ENCODE measurements around the gene MBTPS1. TPM values are rescaled to one million over a fixed set of nuclear protein-coding genes. Genes with fewer than 3 reads are reported as not detected.

Gene MBTPS1
- total and polyA plus RNA-seq, 9 of the 15 experiments (the other 6 are each of a cell fraction or from before 2014, with no cell fraction given): 2.8 to 57.6 (median 43.8) TPM

DNA sequence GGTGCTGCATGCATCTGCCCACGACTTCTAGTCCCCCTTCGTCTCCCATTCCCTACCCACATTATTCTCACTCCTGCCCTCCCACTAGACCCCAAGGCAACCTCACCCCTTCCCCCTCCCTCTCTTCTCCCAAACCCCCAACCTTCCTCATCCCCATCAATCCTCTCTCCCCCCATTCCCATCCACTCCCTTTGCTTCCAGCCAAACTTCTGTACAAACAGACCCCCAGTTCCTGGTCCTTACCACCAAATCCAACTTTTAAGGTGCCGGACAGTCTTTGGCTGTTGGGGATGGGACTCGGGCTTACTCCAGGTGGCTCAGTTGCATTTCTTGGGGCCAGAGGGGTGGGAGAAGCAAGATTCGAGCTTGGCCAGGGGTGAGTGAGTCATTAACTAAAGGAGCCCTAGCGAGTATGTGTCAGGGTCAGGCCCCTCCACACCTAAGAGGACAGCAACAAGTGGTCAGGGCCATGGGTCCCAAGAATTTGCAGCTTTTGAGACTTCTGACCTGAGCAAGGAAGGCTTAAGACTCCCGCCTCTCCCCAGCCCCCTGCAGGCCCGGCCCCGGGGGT lies 74.3 kb downstream of the MBTPS1 start, which contains the start of gene SLC38A8:
TSS of gene SLC38A8 (minus strand) at position 488 of the 571 bp plus-strand sequence. CDS start 638 bp downstream, outside the sequence.
- H3K36me3 ChIP-seq (ENCODE audit: control insufficient read depth, insufficient read depth, low read length): no peaks in the 10 kb centered on the region
- H3K27ac ChIP-seq (ENCODE audit: extremely low read depth, low read depth, low read length): no peak within 1 kb of the TSS
- CTCF ChIA-PET (ENCODE audit: low intra/inter-chr PET ratio): no interaction called here
- H3K4me2 ChIP-seq (ENCODE audit: insufficient read depth, low read length): peak within 1 kb of the TSS; percentile 56
- 16% methylated on average over 9 of the region's 9 CpGs for WGBS (ENCODE audit: insufficient coverage, low coverage, missing lambda C conversion rate)
- POLR2A ChIA-PET: interaction anchor here (0.5 to 2.0 kb wide), 11 partner anchors 10 to 218 kb away, joined by 3 to 9 read pairs (median 3); no protein-coding TSS in a partner anchor
- peak within 1 kb of the TSS in 1 of 2 experiments; percentile 72; a peak in 2 of 4 replicates for H3K9ac ChIP-seq (ENCODE audit: insufficient read depth in 1 of 2, low read depth in 2 of 2, low read length in 2 of 2)
- DNase-seq (ENCODE audit: extremely low read depth in 1 of 4, low spot score in 3 of 4) (no peak), ATAC-seq (no peak), FAIRE-seq (no peak)
- BruUV-seq (replicated peaks): no TSS peak
- H3K9me3 ChIP-seq (replicated peaks; ENCODE audit: control insufficient read depth, insufficient read depth, low read depth, low read length): no peaks in the 10 kb centered on the region
- peaks cover 44% of the 10 kb centered on the region; the same call in 1 of the 2 replicates for H4K20me1 ChIP-seq (replicated peaks; ENCODE audit: control insufficient read depth, insufficient read depth, low read length)
- in situ Hi-C loops (cut with MboI): loop anchor here (10.0 kb wide), 1 partner anchor 68 kb away; no protein-coding TSS in a partner anchor
- peaks cover 16 to 32% of the 10 kb centered on the region in 2 experiments for H3K4me1 ChIP-seq (replicated peaks in 1 of 2; ENCODE audit: control insufficient read depth in 2 of 2, insufficient read depth in 2 of 2, low read length in 2 of 2)
- no peak within 1 kb of the TSS for H2AFZ ChIP-seq (ENCODE audit: low read depth, low read length)
- H3K79me2 ChIP-seq (ENCODE audit: control insufficient read depth, insufficient read depth, low read length): no peaks in the 10 kb centered on the region
- H3K9me1 ChIP-seq (ENCODE audit: control insufficient read depth, insufficient read depth, low read length): peaks cover 11% of the 10 kb centered on the region
- no peak within 1 kb of the TSS for H3K4me3 ChIP-seq
- TF ChIP-seq HNRNPK (IDR thresholded peaks at IDR 0.05; ENCODE audit: low read depth, low read length, poor library complexity, severe bottlenecking) (peak; percentile 19), FOXJ2 (tag; IDR thresholded peaks at IDR 0.05) (no peak)
- intact Hi-C loops (cut with micrococcal nuclease): loop anchor here (2.0 kb wide), 1 partner anchor 28 kb away; no protein-coding TSS in a partner anchor
- H3K27me3 ChIP-seq (ENCODE audit: control insufficient read depth in 2 of 2, insufficient read depth in 2 of 2, low read length in 2 of 2): peaks cover 43 to 58% of the 10 kb centered on the region in 2 experiments

DNA sequence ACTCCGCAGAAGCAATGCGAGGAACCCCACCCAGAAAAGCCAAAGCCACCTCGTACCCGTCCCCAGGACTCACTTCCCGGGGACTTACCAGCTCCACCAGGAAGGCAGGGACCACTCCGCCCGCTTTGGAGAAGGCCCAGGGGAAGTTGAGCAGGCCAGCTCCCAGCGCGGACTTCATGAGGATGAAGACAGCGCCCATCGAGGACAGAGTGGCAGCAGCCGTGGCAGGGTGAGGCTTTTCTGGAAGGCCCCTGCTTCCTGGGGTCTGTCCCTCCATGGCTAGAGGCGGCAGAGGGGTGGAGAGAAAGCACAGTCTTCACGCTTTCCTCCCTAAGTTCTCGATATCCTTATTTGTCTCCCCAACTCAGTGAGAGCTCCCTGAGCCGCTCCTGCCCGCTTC lies 74.9 kb downstream of the MBTPS1 start:
- in situ Hi-C loops (cut with MboI): loop anchor here (10.0 kb wide), 1 partner anchor 67 kb away; no protein-coding TSS in a partner anchor
- POLR2A ChIA-PET: interaction anchor here (0.6 to 2.0 kb wide), 8 partner anchors 10 to 64 kb away, joined by 3 to 9 read pairs (median 6); no protein-coding TSS in a partner anchor
- no peaks in the 10 kb centered on the region for H3K36me3 ChIP-seq (ENCODE audit: control insufficient read depth, insufficient read depth, low read length)
- TF ChIP-seq ETV5 (CRISPR knock-in tag; IDR thresholded peaks at IDR 0.05; ENCODE audit: low read depth) (no peak), ZNF232 (CRISPR knock-in tag; IDR thresholded peaks at IDR 0.05) (no peak), L3MBTL2 (IDR thresholded peaks at IDR 0.05) (no peak), SLC30A9 (CRISPR knock-in tag; IDR thresholded peaks at IDR 0.05) (no peak)
- TF ChIP-seq, protein P1, sequence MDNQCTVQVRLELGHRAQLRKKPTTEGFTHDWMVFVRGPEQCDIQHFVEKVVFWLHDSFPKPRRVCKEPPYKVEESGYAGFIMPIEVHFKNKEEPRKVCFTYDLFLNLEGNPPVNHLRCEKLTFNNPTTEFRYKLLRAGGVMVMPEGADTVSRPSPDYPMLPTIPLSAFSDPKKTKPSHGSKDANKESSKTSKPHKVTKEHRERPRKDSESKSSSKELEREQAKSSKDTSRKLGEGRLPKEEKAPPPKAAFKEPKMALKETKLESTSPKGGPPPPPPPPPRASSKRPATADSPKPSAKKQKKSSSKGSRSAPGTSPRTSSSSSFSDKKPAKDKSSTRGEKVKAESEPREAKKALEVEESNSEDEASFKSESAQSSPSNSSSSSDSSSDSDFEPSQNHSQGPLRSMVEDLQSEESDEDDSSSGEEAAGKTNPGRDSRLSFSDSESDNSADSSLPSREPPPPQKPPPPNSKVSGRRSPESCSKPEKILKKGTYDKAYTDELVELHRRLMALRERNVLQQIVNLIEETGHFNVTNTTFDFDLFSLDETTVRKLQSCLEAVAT (IDR thresholded peaks at IDR 0.05): no peak
- TF ChIP-seq, protein P2, sequence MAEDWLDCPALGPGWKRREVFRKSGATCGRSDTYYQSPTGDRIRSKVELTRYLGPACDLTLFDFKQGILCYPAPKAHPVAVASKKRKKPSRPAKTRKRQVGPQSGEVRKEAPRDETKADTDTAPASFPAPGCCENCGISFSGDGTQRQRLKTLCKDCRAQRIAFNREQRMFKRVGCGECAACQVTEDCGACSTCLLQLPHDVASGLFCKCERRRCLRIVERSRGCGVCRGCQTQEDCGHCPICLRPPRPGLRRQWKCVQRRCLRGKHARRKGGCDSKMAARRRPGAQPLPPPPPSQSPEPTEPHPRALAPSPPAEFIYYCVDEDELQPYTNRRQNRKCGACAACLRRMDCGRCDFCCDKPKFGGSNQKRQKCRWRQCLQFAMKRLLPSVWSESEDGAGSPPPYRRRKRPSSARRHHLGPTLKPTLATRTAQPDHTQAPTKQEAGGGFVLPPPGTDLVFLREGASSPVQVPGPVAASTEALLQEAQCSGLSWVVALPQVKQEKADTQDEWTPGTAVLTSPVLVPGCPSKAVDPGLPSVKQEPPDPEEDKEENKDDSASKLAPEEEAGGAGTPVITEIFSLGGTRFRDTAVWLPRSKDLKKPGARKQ (CRISPR knock-in tag; IDR thresholded peaks at IDR 0.05): no peak
- TF ChIP-seq, protein P3, sequence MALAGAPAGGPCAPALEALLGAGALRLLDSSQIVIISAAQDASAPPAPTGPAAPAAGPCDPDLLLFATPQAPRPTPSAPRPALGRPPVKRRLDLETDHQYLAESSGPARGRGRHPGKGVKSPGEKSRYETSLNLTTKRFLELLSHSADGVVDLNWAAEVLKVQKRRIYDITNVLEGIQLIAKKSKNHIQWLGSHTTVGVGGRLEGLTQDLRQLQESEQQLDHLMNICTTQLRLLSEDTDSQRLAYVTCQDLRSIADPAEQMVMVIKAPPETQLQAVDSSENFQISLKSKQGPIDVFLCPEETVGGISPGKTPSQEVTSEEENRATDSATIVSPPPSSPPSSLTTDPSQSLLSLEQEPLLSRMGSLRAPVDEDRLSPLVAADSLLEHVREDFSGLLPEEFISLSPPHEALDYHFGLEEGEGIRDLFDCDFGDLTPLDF (CRISPR knock-in tag; IDR thresholded peaks at IDR 0.05): no peak

More for the DNA sequence above, 74.9 kb downstream of the MBTPS1 start:
- H3K4me3 ChIP-seq: no peak overlapping the region
- no peak overlapping the region for H3K27ac ChIP-seq (ENCODE audit: extremely low read depth, low read depth, low read length)
- H3K9me1 ChIP-seq (ENCODE audit: control insufficient read depth, insufficient read depth, low read length): peaks cover 11% of the 10 kb centered on the region
- H3K27me3 ChIP-seq (ENCODE audit: control insufficient read depth in 2 of 2, insufficient read depth in 2 of 2, low read length in 2 of 2): peaks cover 47 to 63% of the 10 kb centered on the region in 2 experiments
- CTCF ChIA-PET (ENCODE audit: low intra/inter-chr PET ratio): interaction anchor here (0.6 kb wide), 1 partner anchor 80 kb away, joined by 3 read pairs; no protein-coding TSS in a partner anchor
- DNase-seq (ENCODE audit: extremely low read depth in 1 of 4, low spot score in 3 of 4): no peak
- no TSS peak for BruUV-seq (replicated peaks)
- no peak overlapping the region for H3K4me2 ChIP-seq (ENCODE audit: insufficient read depth, low read length)
- peaks cover 43% of the 10 kb centered on the region; the same call in 1 of the 2 replicates for H4K20me1 ChIP-seq (replicated peaks; ENCODE audit: control insufficient read depth, insufficient read depth, low read length)
- H2AFZ ChIP-seq (ENCODE audit: low read depth, low read length): no peak overlapping the region
- WGBS (ENCODE audit: insufficient coverage, low coverage, missing lambda C conversion rate): 38% methylated on average over 17 of the region's 17 CpGs
- intact Hi-C loops (cut with micrococcal nuclease): loop anchor here (2.0 kb wide), 1 partner anchor 27 kb away; no protein-coding TSS in a partner anchor
- H3K9ac ChIP-seq (ENCODE audit: insufficient read depth in 1 of 2, low read depth in 2 of 2, low read length in 2 of 2): no peak overlapping the region
- no peaks in the 10 kb centered on the region for H3K9me3 ChIP-seq (replicated peaks; ENCODE audit: control insufficient read depth, insufficient read depth, low read depth, low read length)
- no peak for FAIRE-seq
- ATAC-seq: no peak
- peaks cover 16 to 32% of the 10 kb centered on the region in 2 experiments for H3K4me1 ChIP-seq (replicated peaks in 1 of 2; ENCODE audit: control insufficient read depth in 2 of 2, insufficient read depth in 2 of 2, low read length in 2 of 2)
- no peaks in the 10 kb centered on the region for H3K79me2 ChIP-seq (ENCODE audit: control insufficient read depth, insufficient read depth, low read length)
